ENCODE results near the gene ABTB2. TPM values are rescaled to one million over a fixed set of nuclear protein-coding genes. Genes with fewer than 3 reads are reported as not detected.

ABTB2 gene
- total RNA-seq, 2 experiments from 2014 or later, result 2.4 to 2.5 TPM

- Mint-ChIP-seq H3K27ac (no peak overlapping the region), H3K9me3 (no peaks in the 10 kb centered on the region), H3K4me3 (no peak overlapping the region), H3K36me3 (ENCODE audit: low read depth) (no peaks in the 10 kb centered on the region), H3K4me1 (ENCODE audit: low read depth) (no peaks in the 10 kb centered on the region), H3K27me3 (no peaks in the 10 kb centered on the region)
- no peak for TF ChIP-seq CTCF (IDR thresholded peaks at IDR 0.05)
- DNase-seq (no peak), ATAC-seq (no peak)
- POLR2A ChIA-PET, result no interaction called here
- intact Hi-C loops (cut with micrococcal nuclease), result no loop called here
- CTCF ChIA-PET, result no interaction called here
Measured at GRCh38 chr11:34328632-34328910, 29.2 kb downstream of the ABTB2 start.

GRCh38 chr11:34327804-34328631, 29.8 kb downstream of the ABTB2 start:
- Mint-ChIP-seq H3K27ac (no peak overlapping the region), H3K9me3 (no peaks in the 10 kb centered on the region), H3K4me1 (ENCODE audit: low read depth) (no peaks in the 10 kb centered on the region), H3K36me3 (ENCODE audit: low read depth) (no peaks in the 10 kb centered on the region), H3K4me3 (no peak overlapping the region), H3K27me3 (no peaks in the 10 kb centered on the region)
- POLR2A ChIA-PET, result interaction anchor here (0.5 kb wide), 1 partner anchor 16 kb away, joined by 3 read pairs; no protein-coding TSS in a partner anchor
- intact Hi-C loops (cut with micrococcal nuclease), result no loop called here
- TF ChIP-seq CTCF (IDR thresholded peaks at IDR 0.05), result no peak
- no peak for ATAC-seq
- CTCF ChIA-PET, result interaction anchor here (1.0 kb wide), 1 partner anchor 154 kb away, joined by 3 read pairs; no protein-coding TSS in a partner anchor
- DNase-seq, result no peak

GRCh38 chr11:34324466-34324865, 33.3 kb downstream of the ABTB2 start:
- ChIA-PET POLR2A (no interaction called here), CTCF (interaction anchor here (1.2 to 1.5 kb wide), 2 partner anchors 33 to 150 kb away, joined by 3 to 4 read pairs; partner anchors contain the start of gene ABTB2)
- ATAC-seq, result no peak

GRCh38 chr11:34323601-34324000, 34.2 kb downstream of the ABTB2 start:
- intact Hi-C loops (cut with micrococcal nuclease), result no loop called here
- H3K36me3 Mint-ChIP-seq (ENCODE audit: low read depth), result no peaks in the 10 kb centered on the region
- H3K9me3 Mint-ChIP-seq, result no peaks in the 10 kb centered on the region
- no peak overlapping the region for H3K4me3 Mint-ChIP-seq
- TF ChIP-seq CTCF (IDR thresholded peaks at IDR 0.05), result no peak
- no peaks in the 10 kb centered on the region for H3K27me3 Mint-ChIP-seq
- ChIA-PET CTCF (interaction anchor here (1.2 to 1.5 kb wide), 2 partner anchors 34 to 149 kb away, joined by 3 to 4 read pairs; partner anchors contain the start of gene ABTB2), POLR2A (interaction anchor here (0.6 kb wide), 1 partner anchor 86 kb away, joined by 3 read pairs; no protein-coding TSS in a partner anchor)
- ATAC-seq (no peak), DNase-seq (no peak)
- no peaks in the 10 kb centered on the region for H3K4me1 Mint-ChIP-seq (ENCODE audit: low read depth)
- H3K27ac Mint-ChIP-seq, result no peak overlapping the region

More at GRCh38 chr11:34324466-34324865, 33.3 kb downstream of the ABTB2 start:
- H3K4me1 Mint-ChIP-seq (ENCODE audit: low read depth), result no peaks in the 10 kb centered on the region
- intact Hi-C loops (cut with micrococcal nuclease), result no loop called here
- H3K9me3 Mint-ChIP-seq, result no peaks in the 10 kb centered on the region
- TF ChIP-seq CTCF (IDR thresholded peaks at IDR 0.05), result no peak
- H3K36me3 Mint-ChIP-seq (ENCODE audit: low read depth), result no peaks in the 10 kb centered on the region
- H3K27me3 Mint-ChIP-seq, result no peaks in the 10 kb centered on the region
- no peak for DNase-seq
- H3K27ac Mint-ChIP-seq, result no peak overlapping the region
- no peak overlapping the region for H3K4me3 Mint-ChIP-seq

Data from activated CD8-positive, alpha-beta T cell treated with anti-CD3 and anti-CD28 coated beads for 36 hours (primary cell).